Amniotic epithelial cell (primary cell): ENCODE data around the gene REV1.
"Not testable (repeated sequence)": the region's sequence is repeated elsewhere in the genome, so short reads cannot be mapped to it uniquely, and the experiment has no call there.

Source experiments
- DNase-seq: peaks from one replicate; pipeline ENCODE4 v3.0.0-alpha.2; 2010; ENCODE audit warnings: low read depth

The REV1 gene

DNA sequence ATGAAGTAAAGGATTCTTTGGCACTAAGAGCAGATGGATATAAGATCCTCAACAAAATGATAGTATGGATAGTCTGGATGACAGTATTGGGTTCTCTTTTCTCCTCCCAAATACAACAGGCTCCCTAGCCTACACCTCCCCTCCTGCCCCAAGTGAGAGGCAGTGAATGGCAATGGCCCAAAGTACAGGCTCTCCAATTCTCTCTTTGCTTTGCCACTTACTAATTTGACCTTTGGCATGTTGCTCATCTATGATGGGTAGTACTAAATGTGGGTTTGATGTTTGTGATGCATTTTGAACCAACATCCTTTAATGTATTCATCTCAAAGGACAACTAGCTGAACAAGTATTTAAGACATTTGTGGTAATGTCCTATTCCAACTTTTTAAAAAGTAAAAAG lies 86.7 kb downstream of the REV1 start:
- DNase-seq, result no peak

DNA sequence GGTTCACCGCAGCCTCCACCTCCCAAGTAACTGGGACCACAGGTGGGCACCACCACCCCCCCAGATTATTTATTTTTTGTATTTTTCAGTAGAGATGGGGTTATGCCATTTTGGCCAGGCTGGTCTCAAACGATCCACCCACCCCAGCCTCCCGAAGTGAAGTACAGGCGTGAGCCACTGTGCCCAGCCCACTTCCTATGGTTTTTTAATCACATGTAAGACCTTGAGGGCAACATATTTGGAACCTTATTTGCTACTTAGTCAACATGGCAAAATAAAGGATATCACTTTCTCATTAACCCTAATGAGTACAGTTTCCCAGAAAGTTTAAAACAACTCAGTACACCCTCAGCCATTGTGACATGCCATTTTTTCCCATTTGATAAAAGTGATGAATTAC lies 88.0 kb downstream of the REV1 start:
- DNase-seq, result no peak

DNA sequence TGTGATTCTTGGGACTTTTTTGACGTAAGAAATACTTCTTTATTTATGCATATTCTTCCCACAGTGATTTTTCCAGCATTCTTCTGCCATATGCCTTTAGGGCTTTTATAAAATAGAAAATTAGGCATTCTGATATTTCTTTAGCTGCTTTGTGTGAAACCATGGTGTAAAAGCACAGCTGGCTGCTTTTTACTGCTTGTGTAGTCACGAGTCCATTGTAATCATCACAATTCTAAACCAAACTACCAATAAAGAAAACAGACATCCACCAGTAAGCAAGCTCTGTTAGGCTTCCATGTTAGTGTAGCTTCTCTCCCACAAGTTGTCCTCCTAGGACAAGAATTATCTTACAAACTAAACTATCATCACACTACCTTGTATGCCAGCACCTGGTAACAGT lies 90.0 kb downstream of the REV1 start:
- no peak for DNase-seq

DNA sequence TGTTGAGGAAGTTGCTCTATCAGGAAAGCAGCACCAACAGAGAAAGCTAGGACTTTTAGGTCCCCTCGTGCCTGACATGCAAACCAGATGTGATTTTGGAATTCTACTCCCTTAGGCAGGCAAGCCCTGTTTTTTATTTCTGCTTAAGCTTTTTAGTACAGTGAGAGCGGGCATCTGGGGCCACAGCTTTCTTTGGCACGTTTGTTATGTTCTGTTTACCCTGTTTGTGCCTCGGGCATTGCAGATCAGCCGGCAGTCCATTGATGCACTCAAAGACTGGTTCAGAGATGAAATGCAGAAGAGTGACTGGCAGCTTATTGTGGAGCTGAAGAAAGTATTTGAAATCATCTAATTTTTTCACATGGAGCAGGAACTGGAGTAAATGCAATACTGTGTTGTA lies 90.8 kb downstream of the REV1 start:
- DNase-seq, result no peak

DNA sequence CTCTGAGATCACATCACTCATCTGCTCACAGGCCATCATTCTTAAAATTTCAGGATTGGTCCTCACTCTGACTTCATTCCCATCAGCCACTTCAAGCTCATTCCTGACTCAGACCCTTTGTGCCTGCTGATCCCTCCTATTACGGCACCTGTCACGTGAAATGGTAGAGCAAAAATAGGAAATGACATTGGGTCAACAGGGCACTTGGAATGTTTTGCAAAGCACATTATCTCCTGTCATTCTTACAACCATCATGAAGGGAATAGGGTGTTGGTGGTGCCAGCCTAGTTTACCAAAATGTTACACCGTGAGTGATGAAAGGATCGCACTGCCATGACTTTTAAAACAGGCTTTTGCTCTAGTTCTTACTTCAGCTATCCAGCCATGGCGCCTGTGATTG lies 91.5 kb downstream of the REV1 start:
- DNase-seq, result no peak

DNA sequence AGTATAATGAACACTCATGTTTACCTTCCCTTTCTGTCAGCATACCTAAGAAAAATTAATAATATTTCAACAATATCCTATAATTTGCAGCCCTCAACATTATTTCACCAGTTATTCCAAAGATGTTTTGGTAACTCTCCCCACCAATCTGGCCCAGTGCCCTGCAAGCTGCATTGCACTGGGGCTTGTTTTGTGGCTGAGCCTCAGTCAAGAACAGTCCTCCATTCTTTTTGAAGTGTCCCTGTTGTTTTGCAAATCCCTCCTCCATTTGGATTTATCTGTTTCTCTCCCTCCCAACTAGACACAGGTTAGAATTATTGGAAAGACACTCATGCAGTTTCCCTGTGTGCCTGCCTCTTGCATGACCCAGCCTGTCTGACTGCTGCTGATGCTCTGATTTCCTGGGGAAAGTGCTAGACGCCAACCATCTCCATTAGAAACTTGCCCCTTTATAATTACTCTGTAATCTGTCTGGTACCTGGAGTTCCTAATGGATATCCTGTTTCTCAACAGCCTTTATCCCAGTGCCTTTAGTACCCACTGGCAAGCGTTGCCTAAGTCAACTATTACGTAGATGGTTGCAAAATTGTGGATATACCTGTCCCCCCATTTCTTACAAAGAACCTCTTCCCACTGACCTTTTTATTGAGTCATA lies 92.4 kb downstream of the REV1 start:
- DNase-seq, result no peak

DNA sequence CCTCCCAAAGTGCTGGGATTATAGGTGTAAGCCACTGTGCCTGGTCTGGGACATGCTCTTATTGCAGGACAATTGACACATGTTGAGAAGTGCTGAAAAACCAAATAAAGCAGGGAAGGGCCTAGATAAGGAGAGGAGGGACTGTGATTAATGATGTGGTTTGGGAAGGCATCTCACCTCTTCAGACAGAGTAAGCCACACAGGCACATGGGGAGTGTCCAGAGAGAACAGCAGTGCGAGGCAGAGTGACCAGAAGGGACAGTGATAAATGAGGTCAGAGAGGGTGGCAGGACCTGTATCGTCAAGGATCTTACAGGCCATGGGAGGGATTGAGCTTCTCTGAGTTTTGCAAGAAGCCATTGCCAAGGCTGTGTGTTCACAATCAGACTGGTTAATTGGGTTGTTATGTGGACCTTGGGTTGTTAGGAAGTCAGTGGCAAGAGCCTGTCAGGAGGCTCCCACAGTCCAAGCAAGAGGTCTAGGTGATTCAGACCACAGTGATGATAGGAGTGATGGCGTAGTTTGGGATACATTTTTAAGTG lies 94.2 kb downstream of the REV1 start:
- peak; percentile 62 for DNase-seq

DNA sequence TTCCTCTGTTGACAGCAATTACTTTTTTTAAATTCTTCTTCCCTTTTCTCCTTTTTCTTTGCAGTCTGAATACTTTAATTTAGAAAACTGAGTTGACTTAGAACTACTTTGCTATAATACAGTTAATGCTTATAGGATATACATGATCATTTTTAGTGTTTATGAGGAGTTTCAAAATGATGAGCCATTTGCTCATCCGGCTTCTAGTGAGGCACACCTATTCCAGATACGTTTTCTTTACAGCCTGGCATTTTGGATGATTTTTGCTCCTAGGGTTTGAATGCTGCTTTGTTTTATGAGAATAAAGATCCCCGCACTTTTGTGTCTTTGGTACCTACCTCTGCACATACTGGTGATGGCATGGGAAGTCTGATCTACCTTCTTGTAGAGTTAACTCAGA lies 99.9 kb downstream of the REV1 start:
- no peak for DNase-seq

DNA sequence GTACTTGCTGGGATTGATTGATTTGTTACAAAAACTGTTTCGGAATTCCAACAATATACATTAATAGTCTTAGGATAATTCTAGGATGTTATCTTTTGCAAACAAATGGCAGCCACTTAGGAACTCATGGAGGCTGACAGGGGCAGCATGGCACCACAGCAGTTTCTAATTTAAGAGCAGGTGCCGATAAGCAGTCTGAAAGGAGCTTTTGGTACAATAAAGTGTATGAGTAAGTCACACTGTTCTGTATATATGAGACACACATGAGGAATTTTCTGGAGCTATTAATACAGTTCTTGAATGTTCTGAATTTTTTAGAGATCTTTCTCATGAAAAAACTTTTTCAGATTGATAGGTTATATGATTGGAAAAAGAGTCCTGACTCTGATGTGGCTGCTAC lies 100.4 kb downstream of the REV1 start:
- DNase-seq, result peak; percentile 23

DNA sequence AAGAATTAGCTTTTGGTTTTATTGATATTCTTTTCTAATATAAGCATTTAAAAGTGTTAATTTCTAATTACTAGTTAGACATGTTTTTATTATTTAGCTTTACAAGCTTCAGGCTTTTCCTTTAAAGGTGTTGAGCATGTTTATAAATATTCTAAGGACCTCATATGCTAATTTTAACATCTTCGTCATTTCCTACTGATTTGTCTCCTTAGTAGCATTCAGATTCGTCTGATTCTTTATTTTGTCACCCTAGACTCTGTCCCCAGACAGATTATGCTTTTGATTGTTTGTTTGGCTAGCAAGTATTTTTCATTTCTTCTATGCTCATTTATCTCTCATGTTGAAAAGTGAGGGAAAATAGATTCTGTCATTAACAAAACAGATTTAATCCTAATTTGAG lies 100.9 kb downstream of the REV1 start:
- DNase-seq, result no peak

DNA sequence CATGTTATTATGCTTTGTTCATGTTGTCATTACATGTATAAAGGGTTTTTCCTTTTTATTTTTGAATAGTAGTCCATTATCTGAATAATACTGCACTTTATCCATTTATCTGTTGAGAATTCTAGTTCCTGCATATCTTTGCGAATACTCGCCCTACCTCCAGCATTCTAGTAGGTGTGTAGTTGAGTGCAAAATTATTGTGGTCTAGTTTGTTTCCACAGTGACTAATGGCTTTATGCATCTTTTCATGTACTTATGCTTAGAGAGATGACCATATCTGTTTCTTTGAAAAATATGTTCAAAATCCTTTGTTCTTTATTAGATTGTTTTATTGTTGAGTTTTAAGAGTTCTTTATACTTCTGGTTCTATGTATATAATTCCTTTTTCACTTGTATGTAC lies 103.8 kb downstream of the REV1 start:
- peak; percentile 6 for DNase-seq

DNA sequence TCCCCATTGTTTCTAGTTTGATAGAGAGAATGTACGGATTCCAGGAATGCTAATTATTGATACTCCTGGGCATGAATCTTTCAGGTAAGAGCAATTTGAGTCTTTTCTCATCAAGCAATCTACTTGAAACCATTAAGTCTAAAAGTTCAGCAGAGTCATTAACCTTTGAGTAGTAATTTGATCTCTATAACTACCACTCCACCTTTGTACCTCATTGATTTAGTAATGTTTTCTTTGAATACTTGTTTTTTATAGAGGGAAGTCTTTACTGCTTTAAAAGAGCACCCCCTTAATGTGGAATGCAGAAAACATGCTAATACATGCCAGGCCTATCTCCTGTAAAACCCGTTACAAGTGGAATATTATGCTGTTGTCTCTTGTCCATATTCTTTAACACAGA lies 107.7 kb downstream of the REV1 start:
- DNase-seq, result no peak

DNA sequence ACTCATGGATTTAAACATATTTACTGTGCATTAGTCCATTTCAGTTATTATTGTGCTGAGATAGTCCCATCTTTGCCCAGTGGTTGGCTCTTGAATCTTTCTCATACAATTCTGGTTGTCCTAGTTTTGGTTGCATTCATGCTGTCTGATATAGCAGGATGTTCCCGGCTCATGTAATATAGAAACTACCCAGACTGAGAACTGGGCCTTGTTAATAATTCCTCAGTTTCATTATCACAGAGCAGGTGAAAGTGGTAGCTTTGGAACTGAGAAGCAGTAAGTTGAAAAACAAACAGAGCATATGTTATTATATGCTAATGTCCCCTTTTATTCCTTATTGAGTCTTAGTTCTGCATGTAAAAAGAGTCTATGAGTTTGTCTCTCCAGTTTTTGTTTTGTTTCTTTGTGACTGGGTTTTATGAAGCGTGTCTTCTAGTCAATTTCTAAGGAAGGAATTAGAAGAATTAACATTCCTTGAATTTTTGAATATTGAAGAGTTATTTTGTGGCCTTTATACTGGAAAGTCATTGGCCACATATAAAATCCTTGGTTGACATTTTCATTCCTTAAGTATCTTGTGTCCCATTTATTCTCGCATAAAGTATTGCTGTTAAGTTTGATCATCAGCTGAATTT lies 109.3 kb downstream of the REV1 start:
- DNase-seq, result no peak

DNA sequence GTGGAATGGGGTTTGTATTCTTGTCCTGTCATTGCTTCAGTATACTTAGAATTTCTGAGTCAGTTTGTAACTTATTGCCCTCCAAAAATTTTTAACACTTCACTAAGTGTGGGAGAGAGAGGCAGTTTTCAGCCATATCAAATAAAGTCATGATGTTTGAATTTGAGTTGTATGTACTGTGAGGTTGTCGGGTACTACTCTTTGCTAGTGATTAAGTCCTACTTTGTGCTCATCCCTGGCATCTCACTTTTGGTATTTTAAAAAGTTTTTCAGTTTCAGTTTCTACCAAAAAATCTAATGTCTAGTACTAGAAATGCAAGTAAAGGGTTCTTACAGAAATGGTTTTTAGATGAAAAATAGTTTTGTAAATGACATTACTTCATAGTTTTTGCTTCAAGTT lies 111.9 kb downstream of the REV1 start:
- no peak for DNase-seq

DNA sequence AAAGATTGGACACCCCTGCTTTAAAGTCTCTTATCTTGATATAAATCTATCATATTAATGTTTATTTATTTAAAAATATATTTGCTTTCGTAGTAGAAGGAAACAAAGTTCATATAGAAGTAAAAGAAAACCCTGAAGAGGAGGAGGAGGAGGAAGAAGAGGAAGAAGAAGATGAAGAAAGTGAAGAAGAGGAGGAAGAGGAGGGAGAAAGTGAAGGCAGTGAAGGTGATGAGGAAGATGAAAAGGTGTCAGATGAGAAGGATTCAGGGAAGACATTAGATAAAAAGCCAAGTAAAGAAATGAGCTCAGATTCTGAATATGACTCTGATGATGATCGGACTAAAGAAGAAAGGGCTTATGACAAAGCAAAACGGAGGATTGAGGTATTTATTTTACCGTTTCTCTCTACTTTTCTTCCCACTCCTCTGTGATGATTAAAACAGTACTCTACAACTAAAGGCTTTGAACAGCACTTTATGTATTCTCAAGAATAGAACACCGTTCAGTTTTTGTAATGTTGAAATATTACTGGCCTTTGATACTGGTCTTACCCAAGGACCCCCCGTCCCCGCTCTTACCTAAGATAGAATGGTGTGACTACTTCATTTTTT lies 113.5 kb downstream of the REV1 start:
- no peak for DNase-seq

DNA sequence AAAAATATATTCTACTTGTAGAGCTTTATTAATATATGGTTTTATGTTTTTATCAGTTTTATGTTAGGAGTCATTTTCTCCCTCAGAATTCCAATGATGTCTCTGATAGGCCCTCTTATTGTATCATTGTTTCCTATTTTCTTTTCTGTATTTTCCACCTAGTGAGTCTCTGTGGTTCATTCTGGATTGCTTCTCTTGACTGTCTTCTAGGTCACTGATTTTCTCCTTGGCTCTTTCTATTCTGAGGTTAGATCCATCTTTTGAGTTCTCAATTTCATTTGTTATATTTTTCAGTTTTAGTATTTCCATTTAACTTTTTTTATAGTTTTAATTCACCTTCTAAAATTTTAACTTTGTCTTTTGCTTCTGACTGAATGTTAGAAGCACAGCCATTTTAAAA lies 115.1 kb downstream of the REV1 start:
- DNase-seq, result no peak

DNA sequence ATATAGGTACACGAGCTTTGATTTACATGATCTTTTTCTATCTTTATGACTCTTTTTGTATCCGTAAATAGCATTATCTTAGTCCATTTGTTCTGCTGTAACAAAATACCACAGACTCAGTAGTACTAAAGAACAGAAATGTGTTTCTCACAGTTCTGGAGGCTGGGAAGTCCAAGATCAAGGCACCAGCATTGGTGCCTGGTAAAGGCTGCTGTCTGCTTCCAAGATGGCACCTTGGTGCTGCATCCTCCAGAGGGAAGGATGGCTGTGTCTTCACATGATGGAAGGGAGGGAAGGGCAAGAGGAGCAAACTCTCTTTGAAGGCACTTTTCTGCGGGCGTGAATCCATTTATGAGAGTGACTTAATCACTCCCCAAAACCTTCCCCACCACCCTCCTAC lies 116.7 kb downstream of the REV1 start:
- no peak for DNase-seq

DNA sequence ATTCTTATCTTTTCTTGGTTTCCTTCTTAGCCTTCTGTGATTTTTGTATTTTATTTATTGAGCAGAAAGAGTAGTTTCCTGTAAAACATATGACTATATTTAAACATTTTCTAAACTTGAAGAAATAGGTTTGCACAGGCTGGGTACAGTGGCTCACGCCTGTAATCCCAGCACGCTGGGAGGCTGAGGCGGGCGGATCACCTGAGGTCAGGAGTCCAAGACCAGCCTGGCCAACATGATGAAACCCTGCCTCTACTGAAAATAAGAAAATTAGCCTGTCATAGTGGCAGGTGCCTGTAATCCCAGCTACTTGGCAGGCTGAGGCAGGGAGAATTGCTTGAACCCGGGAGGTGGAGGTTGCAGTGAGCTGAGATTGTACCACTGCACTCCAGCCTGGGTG lies 121.0 kb downstream of the REV1 start:
- not testable (repeated sequence) for DNase-seq

DNA sequence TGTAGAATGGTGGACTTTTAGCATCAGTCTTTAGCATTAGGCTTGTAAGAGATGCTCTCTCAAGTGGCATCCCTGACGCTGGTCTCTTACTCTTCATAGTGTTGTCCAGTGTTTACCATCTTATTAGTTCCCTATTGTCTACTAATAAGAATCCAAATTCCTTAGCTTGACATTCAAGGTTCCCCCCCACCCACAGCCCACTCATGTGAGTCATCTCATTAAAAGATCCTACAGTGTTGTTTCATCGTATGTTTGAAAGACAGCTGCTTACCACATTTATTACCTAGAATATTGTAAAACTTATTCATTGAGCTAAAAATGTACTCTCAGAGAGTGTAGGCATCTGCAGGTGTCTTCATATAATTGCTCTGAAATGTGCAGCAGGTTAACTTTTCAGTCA lies 124.2 kb downstream of the REV1 start:
- no peak for DNase-seq

DNA sequence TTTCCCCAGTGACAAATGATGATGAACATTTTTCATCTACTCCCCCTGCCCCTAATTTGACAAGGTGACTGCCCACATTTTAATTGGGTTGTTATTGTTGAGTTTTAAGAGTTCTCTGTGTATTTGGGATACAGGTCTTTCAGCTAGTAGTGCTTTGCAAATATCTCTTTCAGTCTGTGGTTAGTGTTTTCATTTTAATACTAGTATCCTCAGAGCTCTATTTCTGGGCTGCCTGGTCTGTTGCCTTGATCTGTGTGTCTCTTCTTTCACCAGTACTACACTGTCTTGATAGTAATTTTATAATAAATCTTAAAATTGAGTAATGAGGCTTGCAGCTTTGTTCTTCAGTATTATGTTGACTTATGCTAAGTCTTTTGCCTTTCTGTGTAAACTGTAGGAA lies 133.0 kb downstream of the REV1 start:
- DNase-seq, result no peak

DNA sequence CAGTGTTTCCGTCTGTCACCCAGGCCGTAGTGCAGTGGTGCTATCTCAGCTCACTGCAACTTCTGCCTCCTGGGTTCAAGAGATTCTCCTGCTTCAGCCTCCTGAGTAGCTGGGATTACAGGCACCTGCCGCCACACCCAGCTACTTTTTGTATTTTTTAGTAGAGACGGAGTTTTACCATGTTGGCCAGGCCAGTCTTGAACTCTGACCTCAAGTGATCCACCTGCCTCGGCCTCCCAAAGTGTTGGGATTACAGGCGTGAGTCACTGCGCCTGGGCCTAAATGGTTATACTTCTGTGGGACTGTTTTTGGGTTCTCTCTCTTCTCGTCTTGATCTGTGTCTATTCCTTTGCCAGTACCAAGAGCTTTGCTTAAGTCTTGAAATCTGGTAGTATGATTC lies 135.0 kb downstream of the REV1 start:
- not testable (repeated sequence) for DNase-seq

DNA sequence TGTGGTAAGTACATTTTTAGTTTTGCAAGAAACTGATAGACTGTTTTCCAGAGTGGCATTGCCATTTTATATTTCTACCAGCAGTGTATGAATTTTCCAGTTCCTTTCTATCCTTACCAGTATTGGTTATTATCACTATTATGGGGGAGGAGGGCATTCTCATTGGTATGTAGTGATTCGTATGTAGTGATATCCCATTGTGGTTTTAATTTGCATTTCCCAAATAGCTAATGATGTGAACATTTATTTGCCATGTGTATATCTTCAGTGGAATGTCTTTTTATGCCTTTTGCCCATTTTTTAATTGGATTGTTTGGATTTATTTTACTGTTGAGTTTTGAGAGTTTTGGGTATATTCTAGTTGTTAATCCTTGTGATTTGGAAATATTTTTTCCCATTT lies 135.7 kb downstream of the REV1 start:
- DNase-seq, result peak; percentile 41
